Liver (tissue), 9 donors: ENCODE results near the gene FOXO3. TPM values are rescaled to one million over a fixed set of nuclear protein-coding genes. Genes with fewer than 3 reads are reported as not detected.

ENCODE experiments used
- DNase-seq: peaks from one replicate; pipeline ENCODE4 v3.0.0-alpha.2; 2017; ENCODE audit warnings: low spot score
- H3K27ac ChIP-seq, 2 donors: one replicate each; pipeline ENCODE4 v1.7.0; 2013; ENCODE audit warnings: inconsistent platforms in 2 of 2, low read length in 2 of 2, control low read depth in 1 of 2, low read depth in 1 of 2, mild to moderate bottlenecking in 1 of 2
- H3K27me3 ChIP-seq, 4 donors: one replicate each; pipeline versions ENCODE4 v1.6.1 to v1.7.0; 2013; ENCODE audit warnings: low read length in 3 of 4, inconsistent platforms in 1 of 4, mild to moderate bottlenecking in 1 of 4, moderate library complexity in 1 of 4; ENCODE audit not compliant: control insufficient read depth in 4 of 4, insufficient read depth in 4 of 4
- H3K36me3 ChIP-seq, 4 donors: one replicate each; pipeline versions ENCODE4 v1.6.1 to v1.7.0; 2013; ENCODE audit warnings: low read length in 3 of 4, mild to moderate bottlenecking in 3 of 4, low read depth in 1 of 4, moderate library complexity in 1 of 4; ENCODE audit not compliant: control insufficient read depth in 4 of 4, insufficient read depth in 3 of 4
- H3K4me1 ChIP-seq, 4 donors: one replicate each; pipeline versions ENCODE4 v1.6.1 to v1.7.0; 2013; ENCODE audit warnings: low read length in 3 of 4, mild to moderate bottlenecking in 3 of 4, moderate library complexity in 1 of 4; ENCODE audit not compliant: control insufficient read depth in 4 of 4, insufficient read depth in 4 of 4
- H3K4me3 ChIP-seq, 3 donors: one replicate each; pipeline versions ENCODE4 v1.6.1 to v1.7.0; 2013; ENCODE audit warnings: low read length in 3 of 3, control low read depth in 1 of 3, low read depth in 1 of 3, mild to moderate bottlenecking in 1 of 3
- H3K9ac ChIP-seq, 2 donors: one replicate each; pipeline ENCODE4 v1.7.0; 2013; ENCODE audit warnings: low read length in 2 of 2, mild to moderate bottlenecking in 2 of 2, moderate library complexity in 2 of 2, control low read depth in 1 of 2, low read depth in 1 of 2
- H3K9me3 ChIP-seq, 4 donors: one replicate each; pipeline versions ENCODE4 v1.6.1 to v1.7.0; 2013; ENCODE audit warnings: low read length in 3 of 4; ENCODE audit not compliant: control insufficient read depth in 4 of 4
- CTCF ChIP-seq: fragments of 150-350 bp; IDR thresholded peaks from 2 replicates; pipeline ENCODE4 v1.5.1; 2017; ENCODE audit warnings: improper control_type of control experiment, low read depth, low read length; ENCODE audit not compliant: missing input control
- EGR1 ChIP-seq, 2 donors: IDR thresholded peaks; 2 replicates each; pipeline ENCODE4 v1.6.1; 2016 to 2018; ENCODE audit warnings: antibody characterized with exemption in 2 of 2, low read depth in 2 of 2
- GABPA ChIP-seq, 2 donors: IDR thresholded peaks in 1 of 2; conservative IDR thresholded peaks in 1 of 2; 2 replicates each; pipeline ENCODE4 v1.6.1; 2016; ENCODE audit warnings: antibody characterized with exemption in 2 of 2, mild to moderate bottlenecking in 1 of 2, moderate library complexity in 1 of 2
- HNF4G ChIP-seq: IDR thresholded peaks from 2 replicates; pipeline ENCODE4 v1.6.1; 2016; ENCODE audit warnings: antibody characterized with exemption
- JUND ChIP-seq, 2 donors: IDR thresholded peaks; 2 replicates each; pipeline ENCODE4 v1.6.1; 2016; ENCODE audit warnings: antibody characterized with exemption in 2 of 2
- MAX ChIP-seq: IDR thresholded peaks from 2 replicates; pipeline ENCODE4 v1.6.1; 2016; ENCODE audit warnings: antibody characterized with exemption
- NR2F2 ChIP-seq: IDR thresholded peaks from 2 replicates; pipeline ENCODE4 v1.6.1; 2016; ENCODE audit warnings: antibody characterized with exemption
- RAD21 ChIP-seq, 2 donors: IDR thresholded peaks; 2 replicates each; pipeline ENCODE4 v1.6.1; 2016; ENCODE audit warnings: antibody characterized with exemption in 2 of 2, mild to moderate bottlenecking in 2 of 2
- RXRA ChIP-seq, 2 donors: IDR thresholded peaks; 2 replicates each; pipeline ENCODE4 v1.6.1; 2017 to 2018; ENCODE audit warnings: antibody characterized with exemption in 2 of 2, mild to moderate bottlenecking in 1 of 2
- SP1 ChIP-seq: IDR thresholded peaks from 2 replicates; pipeline ENCODE4 v1.6.1; 2018; ENCODE audit warnings: antibody characterized with exemption, mild to moderate bottlenecking
- TAF1 ChIP-seq: conservative IDR thresholded peaks from 2 replicates; pipeline ENCODE4 v1.6.1; 2016; ENCODE audit warnings: antibody characterized with exemption, mild to moderate bottlenecking
- YY1 ChIP-seq: IDR thresholded peaks from 2 replicates; pipeline ENCODE4 v1.6.1; 2016; ENCODE audit warnings: antibody characterized with exemption, mild to moderate bottlenecking
- ZBTB33 ChIP-seq: IDR thresholded peaks from 2 replicates; pipeline ENCODE4 v1.6.1; 2016; ENCODE audit warnings: antibody characterized with exemption
- WGBS: extraction: QIAGEN DNeasy Blood & Tissue Kit; methylation state at CpG from one replicate; pipeline ENCODE4 v1.1.7; 2013; 5-methylcytosine and 5-hydroxymethylcytosine counted together
- polyA plus RNA-seq, 2 donors: library from polyadenylated mRNA; stranded (reverse) in 1 of 2; unstranded in 1 of 2; fragments of 200-250 nt in 1 of 2; fragments of >200 nt in 1 of 2; fragmentation: Nextera tagmentation in 1 of 2; extraction: Ambion mirVana in 1 of 2; gene quantifications; one replicate each; pipeline versions ENCODE4 v1.2.1 to v1.2.3, GENCODE V29; 2013 to 2015
- total RNA-seq, 2 donors: library from RNA; depleted of rRNA; stranded (reverse); fragments of >200 nt; gene quantifications; one replicate each; pipeline ENCODE4 v1.2.3, GENCODE V29; 2014
- donor health status: healthy.
- donor health status: healthy.
- donor health status: healthy.
- donor health status: healthy.
- donor health status: healthy.

Gene FOXO3
- total and polyA plus RNA-seq, 4 donors, result 6.0 to 72.2 (median 17.3) TPM

- Histone ChIP-seq H3K27me3 (no peaks in the 10 kb centered on the region), H3K4me3 (no peak overlapping the region), H3K9me3 (no peaks in the 10 kb centered on the region), H3K36me3 (peaks cover 0 to 4% (median 2%) of the 10 kb centered on the region in 4 donors), H3K9ac (no peak overlapping the region), H3K4me1 (no peaks in the 10 kb centered on the region), H3K27ac (no peak overlapping the region)
- DNase-seq, result no peak
- WGBS, result 75% methylated on average over 7 of the region's 7 CpGs
- TF ChIP-seq CTCF, result peak; percentile 92
- no peak for TF ChIP-seq RXRA (IDR thresholded peaks at IDR 0.05)
- TF ChIP-seq SP1, result no peak
- TF ChIP-seq RAD21 (IDR thresholded peaks at IDR 0.05), result peak; percentile 92 to 94
- TF ChIP-seq YY1, result no peak
These were observed 34.0 kb upstream of the FOXO3 start for GRCh38 chr6:108526739-108527174.

- no peak overlapping the region for H3K27ac ChIP-seq
- DNase-seq, result no peak
- no peak overlapping the region for H3K4me3 ChIP-seq
- H3K9me3 ChIP-seq, result no peaks in the 10 kb centered on the region
- WGBS, result 59% methylated on average over 3 of the region's 3 CpGs
- H3K36me3 ChIP-seq, result no peaks in the 10 kb centered on the region
- H3K27me3 ChIP-seq, result no peaks in the 10 kb centered on the region
- TF ChIP-seq ZBTB33, result no peak
- TF ChIP-seq CTCF, result no peak
- TF ChIP-seq NR2F2, result no peak
- no peak for TF ChIP-seq JUND (IDR thresholded peaks at IDR 0.05)
- no peak for TF ChIP-seq TAF1
- TF ChIP-seq EGR1 (IDR thresholded peaks at IDR 0.05; ENCODE audit: low read depth in 2 of 2), result no peak
- TF ChIP-seq HNF4G, result no peak
- TF ChIP-seq MAX, result no peak
- no peak for TF ChIP-seq GABPA (IDR thresholded peaks at IDR 0.05 in 1 of 2, conservative IDR thresholded peaks at IDR 0.05 in 1 of 2)
- TF ChIP-seq SP1, result no peak
- no peak for TF ChIP-seq RAD21 (IDR thresholded peaks at IDR 0.05)
- H3K4me1 ChIP-seq, result no peaks in the 10 kb centered on the region
- H3K9ac ChIP-seq, result no peak overlapping the region
These were observed 31.8 kb upstream of the FOXO3 start for GRCh38 chr6:108528878-108529277.
